GM12878 (cell line): ENCODE data around the gene C10orf143.

Experiments
- CTCF ChIP-seq, 3 experiments: IDR thresholded peaks in 2 of 3; conservative IDR thresholded peaks in 1 of 3; 2 replicates each; pipeline ENCODE4 v1.5.1; 2011; ENCODE audit warnings: low read depth in 3 of 3, low read length in 3 of 3, mild to moderate bottlenecking in 3 of 3, control low read depth in 2 of 3, moderate library complexity in 2 of 3, inconsistent platforms in 1 of 3, mixed read lengths in 1 of 3; ENCODE audit not compliant: control insufficient read depth in 2 of 3, insufficient read depth in 1 of 3; ENCODE audit errors: extremely low read depth in 1 of 3
- SIX5 ChIP-seq: IDR thresholded peaks from 2 replicates; pipeline ENCODE4 v1.6.1; 2011; ENCODE audit warnings: mild to moderate bottlenecking, low read depth, low read length, moderate library complexity; ENCODE audit not compliant: severe bottlenecking
- SPI1 ChIP-seq: IDR thresholded peaks from 2 replicates; pipeline ENCODE4 v1.6.1; 2011; ENCODE audit warnings: low read depth, mild to moderate bottlenecking, low read length, moderate library complexity, borderline replicate concordance; ENCODE audit not compliant: insufficient read depth

GRCh38 chr10:130128062-130128781 is 17.6 kb upstream of the C10orf143 start:
- TF ChIP-seq CTCF (IDR thresholded peaks at IDR 0.05 in 2 of 3, conservative IDR thresholded peaks at IDR 0.05 in 1 of 3; ENCODE audit: control insufficient read depth in 2 of 3, extremely low read depth in 1 of 3, insufficient read depth in 1 of 3, low read depth in 3 of 3, low read length in 3 of 3) (no peak), SPI1 (no peak), SIX5 (no peak)
